Choroid plexus epithelial cell (primary cell): Measurements from ENCODE around the gene DLD.
A peak's percentile ranks its signal among the peaks of the same experiment; 100 is the strongest.
"Not testable (repeated sequence)": the region's sequence is repeated elsewhere in the genome, so short reads cannot be mapped to it uniquely, and the experiment has no call there.

Experiments
- DNase-seq: peaks from one replicate; pipeline ENCODE4 v3.0.0-alpha.2; 2010; ENCODE audit warnings: low read depth
- H3K4me3 ChIP-seq: 2 replicates; pipeline ENCODE4 v1.5.1; 2011; ENCODE audit warnings: low read depth, mild to moderate bottlenecking, control low read depth, low read length, moderate library complexity
- CTCF ChIP-seq: conservative IDR thresholded peaks from 2 replicates; pipeline ENCODE4 v1.5.1; 2011; ENCODE audit warnings: low read depth, mild to moderate bottlenecking, control low read depth, inconsistent platforms, low read length, moderate library complexity

Gene DLD

GRCh38 chr7:107882766-107883165 lies 8.2 kb upstream of the DLD start:
- no peak overlapping the region for H3K4me3 ChIP-seq
- no peak for TF ChIP-seq CTCF
- DNase-seq = no peak

GRCh38 chr7:107884066-107884818 lies 6.7 kb upstream of the DLD start:
- no peak overlapping the region for H3K4me3 ChIP-seq
- TF ChIP-seq CTCF = no peak
- no peak for DNase-seq

GRCh38 chr7:107887827-107888226 lies 3.2 kb upstream of the DLD start:
- DNase-seq, H3K4me3 ChIP-seq: not testable (repeated sequence)

GRCh38 chr7:107889992-107890391 lies 991 bp upstream of the DLD start:
- no peak for TF ChIP-seq CTCF
- no peak for DNase-seq
- no peak overlapping the region for H3K4me3 ChIP-seq

- DNase-seq = no peak
- TF ChIP-seq CTCF = no peak
- peak overlapping the region; percentile 89 for H3K4me3 ChIP-seq
Measured at GRCh38 chr7:107890493-107890961, 456 bp upstream of the DLD start.

GRCh38 chr7:107891636-107892366 lies 818 bp downstream of the DLD start:
- TF ChIP-seq CTCF = no peak
- DNase-seq = peak; percentile 43
- peak overlapping the region; percentile 89 for H3K4me3 ChIP-seq

- H3K4me3 ChIP-seq = peak overlapping the region; percentile 89
- DNase-seq = not testable (repeated sequence)
Measured at GRCh38 chr7:107892367-107892741, 1.4 kb downstream of the DLD start.
